HepG2 (cell line): ENCODE data around the gene CEBPB. TPM values are rescaled to one million over a fixed set of nuclear protein-coding genes. Genes with fewer than 3 reads are reported as not detected.
A peak's percentile ranks its signal among the peaks of the same experiment; 100 is the strongest.

Source experiments
- AKAP8 ChIP-seq: sonication (generic); formaldehyde crosslinking; IDR thresholded peaks from 2 replicates; pipeline ENCODE4 v1.5.1; 2020; ENCODE audit warnings: mild to moderate bottlenecking, missing genetic modification reagents
- ASH2L ChIP-seq: fragments of 300-600, 200-600 bp; sonication (generic); IDR thresholded peaks from 2 replicates; pipeline ENCODE4 v1.7.0; 2017; ENCODE audit warnings: low read depth, mild to moderate bottlenecking, moderate library complexity, mixed read lengths, low read length; ENCODE audit not compliant: insufficient read length
- DDIT3 ChIP-seq: sonication (generic); formaldehyde crosslinking; IDR thresholded peaks from 2 replicates; pipeline ENCODE4 v1.4.0; 2020; ENCODE audit warnings: mild to moderate bottlenecking, missing genetic modification reagents
- GTF3A ChIP-seq: sonication (generic); formaldehyde crosslinking; conservative IDR thresholded peaks from 2 replicates; pipeline ENCODE4 v1.4.0; 2020; ENCODE audit warnings: mild to moderate bottlenecking, missing genetic modification reagents
- HMGXB3 ChIP-seq: sonication (generic); formaldehyde crosslinking; IDR thresholded peaks from 2 replicates; pipeline ENCODE4 v1.4.0; 2020; ENCODE audit warnings: missing genetic modification reagents, borderline replicate concordance
- JUN ChIP-seq: sonication (generic); formaldehyde crosslinking; IDR thresholded peaks from 2 replicates; pipeline ENCODE4 v1.4.0; 2020; ENCODE audit warnings: mild to moderate bottlenecking, missing genetic modification reagents
- KDM2A ChIP-seq: sonication (generic); formaldehyde crosslinking; IDR thresholded peaks from 2 replicates; pipeline ENCODE4 v1.4.0; 2020; ENCODE audit warnings: low read depth, missing genetic modification reagents, borderline replicate concordance
- MIXL1 ChIP-seq: IDR thresholded peaks from 2 replicates; pipeline ENCODE4 v1.6.1; 2016
- PHF20 ChIP-seq: sonication (generic); formaldehyde crosslinking; IDR thresholded peaks from 2 replicates; pipeline ENCODE4 v1.5.0; 2020; ENCODE audit warnings: mild to moderate bottlenecking, missing genetic modification reagents
- PHF21A ChIP-seq: sonication (generic); formaldehyde crosslinking; IDR thresholded peaks from 2 replicates; pipeline ENCODE4 v1.5.0; 2020; ENCODE audit warnings: mild to moderate bottlenecking, missing genetic modification reagents
- PLSCR1 ChIP-seq: sonication (generic); formaldehyde crosslinking; IDR thresholded peaks from 2 replicates; pipeline ENCODE4 v1.5.0; 2020; ENCODE audit warnings: missing genetic modification reagents, mild to moderate bottlenecking, borderline replicate concordance
- RARG ChIP-seq: sonication (generic); formaldehyde crosslinking; IDR thresholded peaks from 2 replicates; pipeline ENCODE4 v1.4.0; 2020; ENCODE audit warnings: low read depth, mild to moderate bottlenecking, missing genetic modification reagents
- RFXANK ChIP-seq: IDR thresholded peaks from 2 replicates; pipeline ENCODE4 v1.6.1; 2016
- SNAPC4 ChIP-seq: sonication (generic); formaldehyde crosslinking; IDR thresholded peaks from 2 replicates; pipeline ENCODE4 v1.4.0; 2020; ENCODE audit warnings: mild to moderate bottlenecking, missing genetic modification reagents
- ZNF33B ChIP-seq: sonication (generic); formaldehyde crosslinking; IDR thresholded peaks from 2 replicates; pipeline ENCODE4 v1.5.1; 2020; ENCODE audit warnings: mild to moderate bottlenecking, missing genetic modification reagents
- ZNF496 ChIP-seq: sonication (generic); formaldehyde crosslinking; IDR thresholded peaks from 2 replicates; pipeline ENCODE4 v1.8.1; 2023; ENCODE audit warnings: mild to moderate bottlenecking, moderate library complexity, missing genetic modification reagents; ENCODE audit not compliant: insufficient replicate concordance
- ZNF629 ChIP-seq: sonication (generic); formaldehyde crosslinking; conservative IDR thresholded peaks from 2 replicates; pipeline ENCODE4 v1.5.0; 2020; ENCODE audit warnings: missing genetic modification reagents
- ZSCAN12 ChIP-seq: sonication (generic); formaldehyde crosslinking; IDR thresholded peaks from 2 replicates; pipeline ENCODE4 v1.9.0; 2021; ENCODE audit warnings: mild to moderate bottlenecking, missing genetic modification reagents
- polyA plus RNA-seq, 8 experiments: library from polyadenylated mRNA; depleted of rRNA in 3 of 8; stranded (reverse) in 7 of 8; unstranded in 1 of 8; fragments of >200 nt; fragmentation: Illumina TruSeq in 4 of 8; extraction: Trizol in 4 of 8; gene quantifications; 2 replicates each; pipeline versions ENCODE4 v1.2.1 to v1.2.3, GENCODE V29; 2011 to 2016; ENCODE audit warnings: low read depth in 4 of 8, missing spikeins in 1 of 8, mixed read lengths in 1 of 8; ENCODE audit not compliant: insufficient read depth in 1 of 8
- total RNA-seq, 5 experiments: library from RNA; depleted of rRNA; stranded (reverse); fragments of >200 nt; fragmentation: Illumina TruSeq; extraction: Trizol; gene quantifications; 2 replicates each; pipeline ENCODE4 v1.2.3, GENCODE V29; 2016; ENCODE audit warnings: low read depth in 1 of 5

CEBPB gene
- total and polyA plus RNA-seq, 2 of the 13 experiments (the other 11 are each of a cell fraction or from before 2014, with no cell fraction given): 18.5 to 28.2 TPM

GRCh38 chr20:50172347-50173013, 18.1 kb upstream of the CEBPB start (continued):
- TF ChIP-seq SNAPC4 (0 out of 2 replicates have a peak, but pooled peaks have one; percentile 93), JUN (CRISPR knock-in tag) (peak; percentile 58; the same call in 1 of the 2 replicates), PHF20 (CRISPR knock-in tag) (peak; percentile 71; the same call in 1 of the 2 replicates), ZNF629 (peak; percentile 70; the same call in 1 of the 2 replicates), GTF3A (peak; percentile 83; the same call in 1 of the 2 replicates), ZSCAN12 (CRISPR knock-in tag) (peak; percentile 91), PLSCR1 (CRISPR knock-in tag) (no peak), HMGXB3 (CRISPR knock-in tag) (peak; percentile 71; the same call in 1 of the 2 replicates), ZNF496 (CRISPR knock-in tag) (no peak), AKAP8 (CRISPR knock-in tag) (no peak; the same call in 1 of the 2 replicates), MIXL1 (CRISPR knock-in tag) (peak; percentile 54; the same call in 1 of the 2 replicates), KDM2A (CRISPR knock-in tag) (peak; percentile 93), RARG (peak; percentile 76; the same call in 1 of the 2 replicates), PHF21A (CRISPR knock-in tag) (peak; percentile 100), RFXANK (CRISPR knock-in tag) (peak; percentile 81; the same call in 1 of the 2 replicates), DDIT3 (CRISPR knock-in tag) (no peak), ASH2L (peak; percentile 82), ZNF33B (peak; percentile 42)
